ENCODE results near the gene SPRED1.

Gene SPRED1

DNA sequence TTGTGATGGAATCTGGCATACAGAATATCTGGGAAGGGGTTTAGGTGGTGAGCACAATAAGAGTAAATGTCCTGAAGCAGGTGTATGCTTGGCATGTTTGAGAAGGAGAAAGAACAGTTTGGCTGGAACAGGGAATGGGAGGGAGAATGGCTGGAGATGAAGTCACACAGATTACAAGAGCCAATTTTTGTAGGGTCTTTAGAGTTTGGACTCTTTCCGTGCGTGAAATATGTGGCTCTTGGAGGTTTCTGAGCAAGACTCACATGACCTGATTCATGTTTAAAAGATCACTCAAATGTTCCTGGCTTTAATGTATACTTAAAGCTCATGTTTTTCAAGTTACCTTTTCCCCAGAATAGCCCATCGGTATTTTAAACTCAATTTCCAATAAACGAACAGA is 32.8 kb downstream of the SPRED1 start:
- no peak for DNase-seq

DNA sequence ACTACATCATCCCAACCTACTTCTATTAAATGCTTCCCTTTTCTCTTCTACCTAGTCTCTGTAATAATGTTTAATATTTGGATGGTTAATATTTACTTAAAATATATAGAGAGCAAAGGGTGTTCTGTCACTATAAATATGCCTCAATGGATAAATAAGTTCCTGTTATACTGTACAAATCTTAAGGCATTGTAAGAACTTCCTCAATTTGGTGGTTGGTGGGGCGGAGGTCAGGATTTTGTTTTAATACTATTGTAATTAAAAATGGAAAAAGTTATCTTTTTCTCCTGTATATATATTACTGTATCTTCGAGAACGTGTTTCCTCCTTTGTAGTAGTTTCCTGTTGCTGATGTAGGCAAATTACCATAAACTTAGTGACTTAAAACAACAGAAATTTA is 41.5 kb downstream of the SPRED1 start:
- DNase-seq: no peak

DNA sequence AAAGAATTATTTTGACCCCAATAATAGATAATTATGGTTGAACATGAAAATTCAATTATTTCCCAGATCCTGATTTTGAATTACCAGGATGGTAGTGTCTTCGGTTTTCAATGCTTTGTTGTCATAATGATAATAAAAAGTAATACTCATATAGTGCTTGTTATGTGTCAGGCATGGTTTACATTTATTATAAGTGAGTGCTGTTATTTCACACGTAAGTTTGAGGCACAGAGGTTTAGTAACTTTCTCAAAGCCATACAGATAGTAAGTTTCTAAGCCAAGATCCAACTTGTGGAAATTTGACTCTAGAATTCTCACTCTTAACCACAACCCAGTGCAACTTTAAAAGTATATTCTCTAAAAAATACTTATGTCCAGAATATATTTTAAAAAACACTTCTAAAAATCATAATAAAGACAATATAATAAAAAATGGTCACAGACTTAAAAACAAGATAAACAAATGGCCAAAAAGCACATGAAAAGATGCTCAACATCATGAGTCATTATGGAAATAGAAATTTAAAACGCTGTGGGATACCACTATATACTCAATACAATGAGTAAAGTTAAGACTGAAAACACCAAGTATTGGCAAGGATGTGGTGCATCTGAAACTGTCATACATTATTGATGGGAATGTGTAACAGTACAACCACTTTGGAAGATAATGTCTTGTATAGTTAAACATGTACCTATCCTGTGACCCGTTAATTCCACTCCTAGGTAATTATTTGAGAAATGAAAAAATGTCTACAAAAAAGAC is 45.2 kb downstream of the SPRED1 start:
- peak; percentile 64 for DNase-seq

DNA sequence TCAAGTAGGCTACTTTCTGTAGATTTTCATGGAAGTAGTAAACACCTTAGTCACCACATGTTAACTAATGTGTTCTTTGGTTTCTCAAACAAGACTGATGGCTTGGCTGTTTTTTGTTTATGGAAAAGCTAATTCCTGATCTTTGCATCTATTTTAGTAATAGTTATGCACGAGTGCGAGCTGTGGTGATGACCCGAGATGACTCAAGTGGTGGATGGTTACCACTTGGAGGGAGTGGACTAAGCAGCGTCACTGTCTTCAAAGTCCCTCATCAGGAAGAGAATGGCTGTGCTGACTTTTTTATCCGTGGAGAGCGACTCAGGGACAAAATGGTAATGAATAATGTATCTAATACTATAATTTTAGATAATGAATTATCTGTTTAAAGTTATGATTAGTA is 46.6 kb downstream of the SPRED1 start:
- no peak for DNase-seq

DNA sequence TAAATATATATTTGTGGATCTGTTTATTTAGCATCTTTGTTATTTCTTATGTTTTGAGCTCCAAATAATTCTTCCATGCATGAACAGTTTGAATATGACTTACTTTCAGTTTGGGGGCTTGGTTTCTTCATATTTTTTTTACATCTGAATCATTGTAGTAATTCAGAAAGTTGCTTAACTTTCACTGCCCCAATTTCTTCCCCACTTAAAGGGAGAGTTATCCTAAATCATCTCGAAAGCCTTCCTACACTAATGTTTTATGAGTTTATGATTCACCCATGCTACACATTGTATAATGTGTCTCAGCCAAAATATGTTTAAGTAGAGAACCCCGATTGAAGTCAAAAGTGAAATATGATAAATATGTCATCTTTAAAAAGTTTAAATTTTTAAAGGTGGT is 47.8 kb downstream of the SPRED1 start:
- peak; percentile 22 for DNase-seq

DNA sequence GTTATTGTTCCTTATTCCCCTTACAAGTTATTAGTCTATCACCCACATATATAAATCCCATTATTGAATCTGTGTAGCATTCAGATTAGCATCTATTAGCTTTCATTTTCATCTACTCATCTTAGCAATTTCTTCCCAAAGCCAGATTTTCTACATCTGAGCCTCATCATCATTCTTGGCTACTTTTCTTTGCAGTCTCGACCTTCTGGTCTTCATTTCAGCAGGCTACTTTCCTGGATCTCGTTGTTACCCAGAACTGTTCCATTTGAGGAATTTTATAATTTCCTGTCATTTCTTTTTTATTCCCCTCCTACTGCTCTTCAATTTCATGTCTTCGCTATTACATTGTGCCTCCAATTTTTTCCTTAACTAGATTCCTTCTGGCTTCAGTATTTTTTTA is 51.8 kb downstream of the SPRED1 start:
- no peak for DNase-seq

DNA sequence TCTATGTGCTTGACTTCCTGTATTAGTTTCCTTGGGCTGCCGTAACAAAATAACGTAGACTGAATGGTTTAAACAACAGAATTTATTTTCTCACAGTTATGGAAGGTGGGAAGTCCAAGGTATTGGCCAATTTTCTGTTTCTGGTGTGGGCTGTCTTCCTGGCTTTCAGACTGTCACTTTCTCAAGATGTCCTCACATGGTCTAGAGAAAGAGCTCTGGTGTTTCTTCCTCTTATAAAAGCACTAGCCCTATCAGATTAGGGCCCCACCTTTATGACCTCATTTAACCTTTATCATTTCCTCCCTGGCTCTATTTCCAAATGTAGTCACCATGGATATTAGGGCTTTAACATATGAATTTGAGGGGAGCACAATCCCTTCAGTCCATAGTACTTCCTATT is 54.6 kb downstream of the SPRED1 start:
- no peak for DNase-seq

DNA sequence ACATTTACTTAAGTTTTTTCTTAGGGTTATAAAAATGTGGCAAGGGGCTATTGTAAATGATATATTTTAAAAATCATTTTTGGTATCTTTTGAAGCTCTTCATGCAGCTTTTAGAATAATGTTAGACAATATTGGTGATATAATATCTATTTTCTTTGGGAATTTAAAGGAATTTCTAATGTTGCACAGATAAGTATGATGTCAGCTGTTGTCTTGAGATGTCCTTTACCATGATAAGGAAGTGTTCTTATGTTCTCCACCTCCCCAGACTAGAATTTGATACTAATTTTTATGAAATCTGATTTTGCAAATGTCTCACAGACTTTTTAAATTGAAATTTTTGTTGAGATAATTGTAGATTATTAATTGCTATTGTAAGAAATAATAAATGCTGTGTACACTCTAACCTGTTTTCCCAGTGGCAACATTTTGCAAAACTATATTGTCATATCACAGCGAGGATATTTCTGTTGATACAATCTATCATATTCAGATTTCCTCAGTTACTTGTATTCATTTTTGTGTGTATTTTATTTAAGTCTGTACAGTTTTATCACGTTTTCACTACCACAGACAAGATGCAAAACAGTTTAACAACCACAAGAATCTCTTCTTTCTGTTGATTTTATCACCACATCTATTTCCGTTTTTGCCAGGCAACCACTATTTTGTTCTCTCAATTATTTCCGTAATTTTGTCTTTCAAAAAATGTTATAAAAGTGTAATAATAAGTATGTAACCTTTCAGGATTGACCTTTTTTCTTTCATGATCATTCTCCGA is 55.4 kb downstream of the SPRED1 start:
- DNase-seq: peak; percentile 26

DNA sequence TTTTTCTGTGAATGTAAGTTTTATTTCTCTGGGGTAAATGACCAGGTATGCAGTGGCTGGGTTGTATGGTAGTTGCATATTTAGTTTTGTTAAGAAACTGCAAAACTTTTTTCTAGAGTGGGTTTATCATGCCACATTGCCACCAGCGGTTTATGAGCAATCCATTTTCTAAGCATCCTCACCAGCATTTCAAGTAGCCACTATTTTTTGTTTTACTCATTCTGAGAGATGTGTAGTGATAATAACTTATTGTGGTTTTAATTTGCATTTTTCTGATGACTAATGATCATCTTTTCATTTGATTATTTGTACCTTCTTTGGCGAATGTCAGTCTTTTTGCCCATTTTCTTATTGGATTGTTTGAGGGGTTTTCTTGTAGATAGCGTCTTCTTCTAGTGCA is 56.2 kb downstream of the SPRED1 start:
- DNase-seq: peak; percentile 61

DNA sequence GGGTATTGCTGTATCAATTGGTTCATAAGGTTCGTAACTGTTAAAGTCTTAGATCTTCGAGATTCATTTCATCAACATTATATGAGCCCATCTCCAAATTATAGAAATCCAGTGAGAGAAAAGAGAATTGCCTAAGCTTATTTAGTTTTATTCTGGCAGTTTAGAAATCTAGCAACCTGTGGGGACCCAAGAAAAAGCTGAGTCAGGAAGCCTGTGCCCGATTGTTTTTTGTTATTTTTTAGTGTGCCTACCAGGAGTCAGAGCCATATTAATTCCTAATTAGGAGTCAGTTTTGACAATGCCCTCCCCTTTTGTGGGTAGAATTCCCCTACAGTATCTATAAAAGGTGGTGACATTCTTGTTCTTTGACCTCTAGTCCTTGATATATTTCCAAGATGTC is 59.6 kb downstream of the SPRED1 start:
- no peak for DNase-seq

DNA sequence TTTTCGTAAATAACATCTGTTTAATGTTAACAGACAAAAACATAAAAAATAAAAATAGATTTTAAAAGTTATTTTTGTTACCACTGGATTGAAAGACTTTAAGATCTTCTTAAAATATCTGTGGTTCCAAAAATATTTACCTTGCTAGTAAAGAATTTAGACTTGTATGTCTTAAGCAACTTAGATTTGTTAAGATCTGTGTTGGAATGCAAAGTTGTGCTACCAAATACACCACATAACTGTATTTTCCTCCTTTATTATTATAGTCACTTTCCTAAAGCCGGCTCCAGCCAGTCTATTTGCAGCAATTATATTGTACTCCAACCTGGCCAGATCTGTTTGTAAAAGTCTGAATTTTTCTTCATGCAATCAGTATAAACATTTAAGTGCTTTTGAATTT is 63.7 kb downstream of the SPRED1 start:
- no peak for DNase-seq

DNA sequence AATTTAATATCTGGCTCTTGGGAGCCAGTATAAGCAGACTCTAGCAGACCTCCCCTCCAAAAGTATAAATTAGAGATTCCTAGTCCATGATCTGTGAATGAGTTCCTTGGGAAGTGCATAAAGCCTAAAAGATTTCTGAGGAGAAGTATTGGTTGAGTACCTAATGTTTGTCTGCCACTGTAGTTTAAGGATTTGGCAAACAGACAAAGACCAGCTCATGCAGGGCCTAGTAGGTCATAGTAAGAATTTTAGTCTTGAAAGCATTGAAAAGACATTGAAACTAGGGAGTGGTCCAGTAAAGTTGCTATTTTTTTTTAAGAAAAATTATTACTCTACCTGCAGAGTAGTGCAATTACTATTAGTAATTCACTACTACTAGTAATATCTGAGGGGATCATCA is 67.5 kb downstream of the SPRED1 start:
- no peak for DNase-seq

DNA sequence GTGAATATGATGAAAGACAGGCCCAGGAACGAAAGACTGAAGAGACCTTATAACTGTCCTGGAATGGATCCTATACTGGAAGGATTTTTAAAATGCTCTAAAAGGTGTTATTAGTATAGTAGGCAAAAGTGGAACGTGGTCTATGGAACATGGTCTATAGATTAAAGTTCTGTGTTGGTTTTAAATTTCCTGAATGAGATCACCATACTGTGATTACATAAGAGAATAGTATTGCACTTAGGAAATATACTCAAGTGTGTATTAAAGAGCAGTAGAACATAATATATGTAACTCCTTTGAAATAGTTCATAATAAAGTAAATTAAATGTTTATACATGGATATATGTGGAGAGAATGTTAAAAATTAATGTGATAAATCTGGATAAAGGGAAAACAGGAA is 68.2 kb downstream of the SPRED1 start:
- DNase-seq: no peak

DNA sequence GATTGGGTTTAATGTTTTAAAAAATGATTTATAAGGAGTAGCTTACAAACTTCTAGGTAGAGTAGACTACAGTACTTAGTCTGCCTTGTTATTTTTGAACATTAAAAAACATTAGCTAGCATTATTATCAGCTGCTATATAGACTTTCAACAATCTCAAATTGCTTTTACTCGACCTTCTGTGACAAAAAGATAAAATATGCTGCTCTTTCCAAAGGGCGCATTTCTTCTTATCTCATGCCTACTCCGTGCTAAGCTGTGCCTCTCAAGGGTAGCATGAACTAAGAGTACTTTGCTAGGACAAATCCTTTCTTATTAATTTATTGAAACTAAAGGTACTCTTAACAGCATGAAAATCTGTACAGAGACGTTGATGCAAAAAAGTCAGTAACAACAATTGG is 71.3 kb downstream of the SPRED1 start:
- no peak for DNase-seq

DNA sequence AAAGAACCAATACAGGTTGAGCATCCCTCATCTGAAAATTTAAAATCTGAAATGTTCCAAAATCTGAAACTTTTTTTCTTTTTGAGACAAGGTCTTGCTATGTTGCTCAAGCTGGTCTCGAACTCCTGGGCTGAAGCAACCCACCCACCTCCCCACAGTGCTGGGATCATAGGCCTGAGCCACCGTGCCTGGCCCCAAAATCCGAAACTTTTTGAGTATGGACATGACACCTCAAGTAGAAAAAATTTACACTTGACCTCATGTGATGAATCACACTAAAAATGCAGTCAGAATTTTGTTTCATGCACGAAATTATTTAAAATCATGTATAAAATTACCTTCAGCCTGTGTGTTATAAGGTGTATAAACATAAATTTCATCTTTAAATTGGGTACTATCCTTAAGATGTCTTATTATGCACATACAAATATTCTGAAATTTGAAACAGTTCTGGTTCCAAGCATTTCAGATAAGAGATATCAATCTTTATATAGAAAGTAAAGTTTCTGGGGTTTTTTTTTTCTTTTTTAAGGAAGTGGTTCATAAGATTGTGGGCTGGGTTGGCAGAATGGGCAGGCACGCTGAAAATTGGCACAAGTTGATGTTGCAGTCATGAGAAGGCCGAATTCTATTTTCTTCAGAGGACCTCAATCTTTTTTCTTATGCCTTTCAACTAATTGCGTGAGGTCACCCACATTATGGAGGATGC is 72.5 kb downstream of the SPRED1 start:
- DNase-seq: no peak

DNA sequence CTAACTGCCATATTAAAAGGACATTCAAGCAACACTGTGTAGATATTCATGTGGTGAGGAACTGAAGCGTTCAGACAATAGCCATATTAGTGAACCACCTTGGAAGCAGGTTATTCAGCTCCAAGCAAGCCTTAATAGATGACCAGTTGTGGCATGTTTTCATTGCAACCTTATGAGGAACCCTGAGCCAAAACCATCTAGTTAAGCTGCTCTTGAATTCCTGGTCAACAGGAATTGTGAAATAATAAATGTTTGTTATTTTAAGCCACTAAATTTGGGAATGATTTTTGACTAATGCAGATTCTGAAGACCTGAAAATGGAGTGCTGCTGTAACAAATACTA is 73.0 kb downstream of the SPRED1 start:
- DNase-seq: no peak

DNA sequence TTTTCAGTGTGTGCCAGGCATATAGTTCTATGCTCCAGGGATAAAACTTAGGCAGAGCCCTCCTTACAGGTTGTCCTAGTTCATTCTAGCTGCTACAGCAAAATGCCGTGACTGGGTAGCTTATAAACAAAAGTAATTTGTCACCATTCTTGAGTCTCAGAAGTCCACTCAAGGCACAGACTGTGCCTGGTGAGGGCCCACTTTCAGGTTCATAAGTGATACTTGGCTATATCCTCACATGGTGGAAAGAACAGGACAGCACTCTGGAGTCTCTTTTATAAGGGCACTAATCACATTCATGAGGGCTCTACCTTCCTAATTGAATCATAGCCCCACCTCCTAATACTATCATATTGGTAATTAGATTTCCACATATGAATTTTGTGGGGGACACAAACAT is 80.1 kb downstream of the SPRED1 start:
- DNase-seq: no peak

DNA sequence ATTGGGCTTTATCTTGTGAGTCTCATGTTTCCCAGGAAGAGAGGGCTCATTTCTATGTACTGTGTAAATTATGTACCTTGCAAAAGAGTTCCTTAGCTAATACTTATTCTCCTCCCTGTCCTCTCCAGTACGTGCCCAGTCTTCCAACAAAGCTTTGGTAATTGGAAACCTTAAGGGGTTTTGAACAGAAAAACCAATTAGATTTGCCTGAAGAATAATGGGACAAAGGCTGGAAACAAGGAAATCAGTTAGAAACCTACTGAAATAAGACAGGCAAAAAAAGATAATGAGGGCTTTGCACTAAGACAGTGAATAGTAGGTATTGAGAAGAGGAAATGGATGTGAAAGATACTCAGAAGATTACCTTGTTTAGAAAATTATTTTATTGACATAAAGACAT is 82.5 kb downstream of the SPRED1 start:
- DNase-seq: no peak

DNA sequence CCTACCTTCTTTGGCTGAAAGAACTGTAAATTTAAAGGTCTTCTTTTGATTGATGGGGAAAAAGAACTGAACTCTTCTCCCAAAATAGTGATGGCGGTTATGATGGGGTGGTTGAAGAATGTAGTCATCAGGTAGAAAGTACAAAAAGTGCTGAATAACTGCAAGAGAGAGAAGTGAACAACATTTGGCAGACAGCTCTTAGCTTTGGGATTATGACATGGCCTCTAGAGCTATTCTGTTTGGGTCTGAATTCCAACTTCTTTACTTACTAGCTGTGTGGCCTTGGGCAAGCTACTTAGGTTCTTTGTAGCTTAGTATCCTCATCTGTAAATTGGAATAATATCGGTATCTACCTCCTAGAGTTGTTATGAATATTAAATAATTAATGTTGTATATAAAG is 91.7 kb downstream of the SPRED1 start:
- no peak for DNase-seq

DNA sequence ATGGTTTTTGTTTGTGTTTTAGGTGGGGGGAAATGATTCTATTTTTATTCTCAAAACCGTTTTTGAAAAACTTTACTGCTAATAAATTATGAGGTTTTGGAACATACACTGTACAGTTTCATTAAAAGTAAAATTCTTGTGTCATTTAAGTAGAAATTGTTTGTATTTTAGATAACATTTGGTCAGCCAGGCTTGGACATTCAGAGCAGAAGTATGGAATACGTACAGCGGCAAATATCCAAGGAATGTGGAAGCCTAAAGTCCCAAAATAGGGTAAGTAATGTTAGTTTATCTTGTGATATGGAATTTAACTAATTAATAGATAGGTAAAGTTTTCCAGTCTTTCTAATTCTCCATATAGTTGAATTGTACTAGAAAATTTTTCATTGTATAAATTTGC is 96.6 kb downstream of the SPRED1 start:
- DNase-seq: no peak

DNA sequence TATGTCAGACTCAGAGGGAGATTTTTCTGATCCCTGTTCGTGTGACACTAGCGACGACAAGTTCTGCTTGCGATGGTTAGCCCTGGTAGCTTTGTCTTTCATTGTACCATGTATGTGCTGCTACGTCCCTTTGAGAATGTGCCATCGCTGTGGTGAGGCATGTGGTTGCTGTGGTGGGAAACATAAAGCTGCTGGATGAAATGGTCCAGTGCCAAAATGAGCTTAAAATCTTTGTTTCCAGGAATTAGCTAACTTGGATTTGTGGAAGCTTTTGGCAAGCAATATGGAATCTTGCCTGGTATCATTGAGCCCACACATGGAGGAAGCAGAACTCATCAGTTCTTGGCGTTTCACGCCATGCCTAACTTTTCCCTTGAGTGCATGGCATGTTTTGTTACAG is 98.8 kb downstream of the SPRED1 start:
- DNase-seq: no peak

DNA sequence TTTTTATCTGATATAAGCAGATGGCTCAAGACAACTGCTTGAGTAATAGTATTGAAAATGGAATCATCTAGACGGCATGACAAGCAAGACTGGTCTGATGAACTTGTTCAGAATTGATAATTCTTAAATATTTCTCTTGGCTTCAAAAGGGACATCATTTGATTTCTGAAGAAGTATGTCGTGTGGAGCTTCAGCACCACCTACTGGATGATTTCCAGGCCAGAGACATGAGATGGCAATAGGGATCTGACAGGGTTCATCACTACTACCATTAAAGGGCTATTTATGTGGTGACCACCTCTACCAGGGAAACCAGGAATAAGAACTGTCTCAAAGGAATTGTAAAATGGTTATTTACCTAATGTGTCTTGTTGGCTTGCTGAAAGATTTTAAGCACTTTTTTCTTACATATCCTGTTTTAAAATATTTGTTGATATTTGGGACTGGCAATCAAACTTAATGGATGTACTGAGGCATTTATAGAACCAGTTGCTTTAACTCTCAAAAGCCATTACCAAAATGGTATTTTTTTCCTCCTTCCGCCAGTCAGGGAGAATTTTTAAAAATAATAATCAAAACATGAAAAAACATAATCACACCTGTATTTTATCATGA is 101.8 kb downstream of the SPRED1 start:
- DNase-seq: peak; percentile 62

DNA sequence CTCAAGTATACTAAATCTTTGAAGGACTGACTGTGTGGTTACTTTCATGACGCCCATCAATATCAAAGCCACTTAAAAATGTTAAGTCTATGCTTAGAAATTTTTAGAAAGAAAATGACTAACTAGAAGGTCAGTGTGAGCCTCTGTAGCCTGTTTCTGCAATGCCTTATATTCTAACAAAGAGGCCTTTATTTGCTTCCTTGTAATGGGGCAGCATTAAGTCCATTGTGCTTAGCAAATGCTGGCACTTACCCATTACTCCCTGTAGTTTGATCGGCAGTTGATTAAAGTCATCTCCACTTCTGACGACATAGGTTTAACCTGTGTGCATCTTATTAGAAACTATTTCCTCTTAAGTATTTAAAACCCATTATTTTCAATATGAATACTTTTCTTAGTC is 109.7 kb downstream of the SPRED1 start:
- no peak for DNase-seq

DNA sequence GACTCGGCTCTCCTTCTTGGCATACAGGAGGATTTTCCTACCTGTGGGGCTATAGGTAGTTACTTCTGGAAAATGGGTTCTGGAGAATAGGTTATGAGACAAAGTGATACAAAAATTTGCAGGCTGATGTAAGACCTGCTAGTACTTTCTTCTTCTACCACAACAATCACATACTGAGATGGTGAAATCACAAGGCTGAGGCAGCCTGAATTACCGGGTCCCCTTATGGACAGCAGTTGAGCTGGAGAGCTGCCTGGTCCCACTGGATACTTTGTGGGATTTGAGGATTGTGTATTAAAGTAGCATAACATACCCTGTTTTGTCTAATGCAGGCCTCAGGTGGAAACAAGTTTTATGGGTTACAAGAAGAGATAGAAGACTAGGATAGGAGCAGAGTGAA is 114.8 kb downstream of the SPRED1 start:
- DNase-seq: no peak
